GM23338 (cell line): ENCODE measurements around the gene CCNA1. TPM values are rescaled to one million over a fixed set of nuclear protein-coding genes. Genes with fewer than 3 reads are reported as not detected.

Source experiments
- ATAC-seq: fragments of 200-7000 bp; cut with Tn5 transposase; 3 replicates; pipeline ENCODE4 v1.9.1; 2020
- DNase-seq: peaks from one replicate; pipeline ENCODE4 v3.0.0-alpha.2; 2015; ENCODE audit warnings: low spot score
- H2AFZ ChIP-seq: fragments of 200-600 bp; sonication (generic); 2 replicates; pipeline ENCODE4 v1.8.0; 2016; ENCODE audit warnings: antibody characterized with exemption, mild to moderate bottlenecking, moderate library complexity
- H3F3A ChIP-seq: fragments of 200-600 bp; sonication (generic); replicated peaks from 2 replicates; pipeline ENCODE4 v1.8.0; 2017; ENCODE audit warnings: antibody characterized with exemption, mixed run types, low read depth
- H3K27ac ChIP-seq: fragments of 200-600 bp; sonication (generic); 2 replicates; pipeline ENCODE4 v1.6.1; 2016; ENCODE audit warnings: low read depth
- H3K27me3 ChIP-seq: fragments of 200-600 bp; sonication (generic); 2 replicates; pipeline ENCODE4 v1.8.0; 2016; ENCODE audit warnings: mild to moderate bottlenecking, mixed run types, moderate library complexity; ENCODE audit not compliant: insufficient read depth
- H3K36me3 ChIP-seq: fragments of 200-600 bp; sonication (generic); 2 replicates; pipeline ENCODE4 v1.8.0; 2016; ENCODE audit warnings: mild to moderate bottlenecking; ENCODE audit not compliant: insufficient read depth
- H3K4me1 ChIP-seq: fragments of 200-600 bp; sonication (generic); 2 replicates; pipeline ENCODE4 v1.8.0; 2016; ENCODE audit warnings: mild to moderate bottlenecking, moderate library complexity; ENCODE audit not compliant: insufficient read depth
- H3K4me2 ChIP-seq: fragments of 200-600 bp; sonication (generic); 2 replicates; pipeline ENCODE4 v1.7.1; 2017; ENCODE audit warnings: mixed run types
- H3K4me3 ChIP-seq: fragments of 200-600 bp; sonication (generic); 2 replicates; pipeline ENCODE4 v1.6.1; 2016; ENCODE audit warnings: mixed run types
- H3K79me2 ChIP-seq: fragments of 200-600 bp; sonication (generic); replicated peaks from 2 replicates; pipeline ENCODE4 v1.8.0; 2017; ENCODE audit warnings: mild to moderate bottlenecking; ENCODE audit not compliant: insufficient read depth
- H3K9me2 ChIP-seq: fragments of 200-600 bp; sonication (generic); 2 replicates; pipeline ENCODE4 v1.8.0; 2017; ENCODE audit not compliant: insufficient read depth
- H4K20me1 ChIP-seq: fragments of 200-600 bp; sonication (generic); replicated peaks from 2 replicates; pipeline ENCODE4 v1.8.0; 2017; ENCODE audit warnings: mild to moderate bottlenecking; ENCODE audit not compliant: insufficient read depth
- H3K27ac Mint-ChIP-seq: 2 replicates; pipeline ENCODE4 v1.8.0; 2020; ENCODE audit warnings: inconsistent platforms, mild to moderate bottlenecking, moderate library complexity, mixed read lengths
- H3K27me3 Mint-ChIP-seq: 3 replicates; pipeline ENCODE4 v1.8.0; 2022; ENCODE audit warnings: low read depth, mild to moderate bottlenecking, moderate library complexity, mixed read lengths, inconsistent platforms; ENCODE audit not compliant: insufficient read depth, poor library complexity
- H3K36me3 Mint-ChIP-seq: 3 replicates; pipeline ENCODE4 v1.8.0; 2021; ENCODE audit warnings: low read depth, mild to moderate bottlenecking, inconsistent platforms, moderate library complexity, mixed read lengths
- H3K4me1 Mint-ChIP-seq: 3 replicates; pipeline ENCODE4 v1.8.0; 2020; ENCODE audit warnings: mild to moderate bottlenecking, inconsistent platforms, mixed read lengths
- H3K4me3 Mint-ChIP-seq: 3 replicates; pipeline ENCODE4 v1.8.0; 2021; ENCODE audit warnings: moderate library complexity, mild to moderate bottlenecking, inconsistent platforms, mixed read lengths
- H3K9me3 Mint-ChIP-seq: 3 replicates; pipeline ENCODE4 v1.8.0; 2020; ENCODE audit warnings: moderate library complexity, mild to moderate bottlenecking, inconsistent platforms, mixed read lengths
- EZH2phosphoT487 ChIP-seq: fragments of 200-600 bp; sonication (generic); IDR thresholded peaks from one replicate; pipeline ENCODE4 v1.8.1; 2018; ENCODE audit warnings: antibody characterized with exemption; ENCODE audit not compliant: unreplicated experiment
- JUNB ChIP-seq: IDR thresholded peaks from one replicate; pipeline ENCODE4 v1.6.1; 2016; ENCODE audit warnings: antibody characterized with exemption; ENCODE audit not compliant: unreplicated experiment
- NANOG ChIP-seq: IDR thresholded peaks from 2 replicates; pipeline ENCODE4 v1.6.1; 2016; ENCODE audit warnings: antibody characterized with exemption, borderline replicate concordance
- STAT1 ChIP-seq: IDR thresholded peaks from one replicate; pipeline ENCODE4 v1.6.1; 2016; ENCODE audit warnings: antibody characterized with exemption; ENCODE audit not compliant: unreplicated experiment
- ZNF331 ChIP-seq: fragments of 250-450 bp; sonication (Bioruptor Pico); IDR thresholded peaks from 2 replicates; pipeline ENCODE4 v1.5.0; 2020; ENCODE audit warnings: low read depth, mild to moderate bottlenecking, moderate library complexity
- polyA plus RNA-seq: library from polyadenylated mRNA; unstranded; fragments of >200 nt; fragmentation: Nextera tagmentation; extraction: Ambion mirVana; gene quantifications from 2 replicates; pipeline ENCODE4 v1.2.1, GENCODE V29; 2016
- total RNA-seq: library from RNA; depleted of rRNA; stranded (reverse); fragments of >200 nt; shearing (Covaris generic); gene quantifications from 2 replicates; pipeline ENCODE4 v1.2.3, GENCODE V29; 2014
- TF ChIP-seq, protein P1 (sequence below): fragments of 250-450 bp; sonication (Bioruptor Pico); IDR thresholded peaks from 2 replicates; pipeline ENCODE4 v1.5.0; 2020; ENCODE audit warnings: mild to moderate bottlenecking, moderate library complexity
- TF ChIP-seq, protein P2 (sequence below), 2 experiments: fragments of 200-600 bp in 1 of 2; sonication (generic) in 1 of 2; conservative IDR thresholded peaks; 2 replicates each; pipeline versions ENCODE4 v1.5.1 to v1.6.1; 2016 to 2017; ENCODE audit warnings: antibody characterized with exemption in 2 of 2, low read depth in 2 of 2, mild to moderate bottlenecking in 2 of 2, moderate library complexity in 1 of 2

Gene CCNA1
- total and polyA plus RNA-seq, 2 experiments from 2014 or later = 3.8 to 7.4 TPM

DNA sequence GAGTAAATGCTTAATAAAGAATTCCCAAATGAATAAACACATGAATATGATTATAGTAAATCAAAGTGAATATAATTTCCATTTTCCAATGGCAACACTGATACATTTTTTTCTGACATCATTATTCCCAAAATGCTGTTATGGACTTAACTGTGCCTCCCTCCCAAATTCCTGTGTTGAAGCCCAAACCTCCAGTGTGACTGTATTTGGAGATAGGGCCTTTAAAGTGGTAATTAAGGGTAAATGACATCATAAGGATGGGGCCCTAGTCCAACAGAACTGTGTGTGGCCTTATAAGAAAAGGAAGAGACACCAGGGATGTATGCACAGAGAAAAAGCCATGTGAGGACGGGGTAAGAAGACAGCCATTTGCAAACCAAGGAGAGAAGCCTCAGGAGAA is 19.1 kb upstream of the CCNA1 start (continued):
- TF ChIP-seq EZH2phosphoT487 (no peak), STAT1 (no peak), NANOG (no peak), ZNF331 (CRISPR knock-in tag) (no peak), JUNB (no peak)
- TF ChIP-seq, protein P1, sequence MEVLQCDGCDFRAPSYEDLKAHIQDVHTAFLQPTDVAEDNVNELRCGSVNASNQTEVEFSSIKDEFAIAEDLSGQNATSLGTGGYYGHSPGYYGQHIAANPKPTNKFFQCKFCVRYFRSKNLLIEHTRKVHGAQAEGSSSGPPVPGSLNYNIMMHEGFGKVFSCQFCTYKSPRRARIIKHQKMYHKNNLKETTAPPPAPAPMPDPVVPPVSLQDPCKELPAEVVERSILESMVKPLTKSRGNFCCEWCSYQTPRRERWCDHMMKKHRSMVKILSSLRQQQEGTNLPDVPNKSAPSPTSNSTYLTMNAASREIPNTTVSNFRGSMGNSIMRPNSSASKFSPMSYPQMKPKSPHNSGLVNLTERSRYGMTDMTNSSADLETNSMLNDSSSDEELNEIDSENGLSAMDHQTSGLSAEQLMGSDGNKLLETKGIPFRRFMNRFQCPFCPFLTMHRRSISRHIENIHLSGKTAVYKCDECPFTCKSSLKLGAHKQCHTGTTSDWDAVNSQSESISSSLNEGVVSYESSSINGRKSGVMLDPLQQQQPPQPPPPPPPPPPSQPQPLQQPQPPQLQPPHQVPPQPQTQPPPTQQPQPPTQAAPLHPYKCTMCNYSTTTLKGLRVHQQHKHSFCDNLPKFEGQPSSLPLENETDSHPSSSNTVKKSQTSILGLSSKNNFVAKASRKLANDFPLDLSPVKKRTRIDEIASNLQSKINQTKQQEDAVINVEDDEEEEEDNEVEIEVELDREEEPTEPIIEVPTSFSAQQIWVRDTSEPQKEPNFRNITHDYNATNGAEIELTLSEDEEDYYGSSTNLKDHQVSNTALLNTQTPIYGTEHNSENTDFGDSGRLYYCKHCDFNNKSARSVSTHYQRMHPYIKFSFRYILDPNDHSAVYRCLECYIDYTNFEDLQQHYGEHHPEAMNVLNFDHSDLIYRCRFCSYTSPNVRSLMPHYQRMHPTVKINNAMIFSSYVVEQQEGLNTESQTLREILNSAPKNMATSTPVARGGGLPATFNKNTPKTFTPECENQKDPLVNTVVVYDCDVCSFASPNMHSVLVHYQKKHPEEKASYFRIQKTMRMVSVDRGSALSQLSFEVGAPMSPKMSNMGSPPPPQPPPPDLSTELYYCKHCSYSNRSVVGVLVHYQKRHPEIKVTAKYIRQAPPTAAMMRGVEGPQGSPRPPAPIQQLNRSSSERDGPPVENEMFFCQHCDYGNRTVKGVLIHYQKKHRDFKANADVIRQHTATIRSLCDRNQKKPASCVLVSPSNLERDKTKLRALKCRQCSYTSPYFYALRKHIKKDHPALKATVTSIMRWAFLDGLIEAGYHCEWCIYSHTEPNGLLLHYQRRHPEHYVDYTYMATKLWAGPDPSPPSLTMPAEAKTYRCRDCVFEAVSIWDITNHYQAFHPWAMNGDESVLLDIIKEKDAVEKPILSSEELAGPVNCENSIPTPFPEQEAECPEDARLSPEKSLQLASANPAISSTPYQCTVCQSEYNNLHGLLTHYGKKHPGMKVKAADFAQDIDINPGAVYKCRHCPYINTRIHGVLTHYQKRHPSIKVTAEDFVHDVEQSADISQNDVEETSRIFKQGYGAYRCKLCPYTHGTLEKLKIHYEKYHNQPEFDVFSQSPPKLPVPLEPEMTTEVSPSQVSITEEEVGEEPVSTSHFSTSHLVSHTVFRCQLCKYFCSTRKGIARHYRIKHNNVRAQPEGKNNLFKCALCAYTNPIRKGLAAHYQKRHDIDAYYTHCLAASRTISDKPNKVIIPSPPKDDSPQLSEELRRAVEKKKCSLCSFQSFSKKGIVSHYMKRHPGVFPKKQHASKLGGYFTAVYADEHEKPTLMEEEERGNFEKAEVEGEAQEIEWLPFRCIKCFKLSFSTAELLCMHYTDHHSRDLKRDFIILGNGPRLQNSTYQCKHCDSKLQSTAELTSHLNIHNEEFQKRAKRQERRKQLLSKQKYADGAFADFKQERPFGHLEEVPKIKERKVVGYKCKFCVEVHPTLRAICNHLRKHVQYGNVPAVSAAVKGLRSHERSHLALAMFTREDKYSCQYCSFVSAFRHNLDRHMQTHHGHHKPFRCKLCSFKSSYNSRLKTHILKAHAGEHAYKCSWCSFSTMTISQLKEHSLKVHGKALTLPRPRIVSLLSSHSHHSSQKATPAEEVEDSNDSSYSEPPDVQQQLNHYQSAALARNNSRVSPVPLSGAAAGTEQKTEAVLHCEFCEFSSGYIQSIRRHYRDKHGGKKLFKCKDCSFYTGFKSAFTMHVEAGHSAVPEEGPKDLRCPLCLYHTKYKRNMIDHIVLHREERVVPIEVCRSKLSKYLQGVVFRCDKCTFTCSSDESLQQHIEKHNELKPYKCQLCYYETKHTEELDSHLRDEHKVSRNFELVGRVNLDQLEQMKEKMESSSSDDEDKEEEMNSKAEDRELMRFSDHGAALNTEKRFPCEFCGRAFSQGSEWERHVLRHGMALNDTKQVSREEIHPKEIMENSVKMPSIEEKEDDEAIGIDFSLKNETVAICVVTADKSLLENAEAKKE = no peak

DNA sequence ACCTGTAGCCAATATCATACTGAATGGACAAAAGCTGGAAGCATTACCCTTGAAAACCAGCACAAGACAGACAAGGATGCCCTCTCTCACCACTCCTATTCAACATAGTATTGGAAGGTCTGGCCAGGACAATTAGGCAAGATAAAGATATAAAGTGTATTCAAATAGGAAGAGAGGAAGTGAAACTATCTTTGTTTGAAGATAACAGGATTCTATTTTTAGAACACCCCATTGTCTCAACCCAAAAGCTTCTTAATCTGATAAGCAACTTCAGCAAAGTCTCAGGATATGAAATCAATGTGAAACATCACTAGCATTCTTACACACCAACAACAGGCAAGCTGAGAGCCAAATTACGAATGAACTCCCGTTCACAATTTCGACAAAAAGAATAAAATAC is 17.8 kb upstream of the CCNA1 start:
- Mint-ChIP-seq H3K27me3 (no peaks in the 10 kb centered on the region), H3K27ac (no peak overlapping the region), H3K36me3 (no peaks in the 10 kb centered on the region), H3K4me1 (peaks cover 6% of the 10 kb centered on the region; the same call in 2 of the 3 replicates), H3K4me3 (no peak overlapping the region), H3K9me3 (peaks cover 17% of the 10 kb centered on the region)
- Histone ChIP-seq H4K20me1 (no peaks in the 10 kb centered on the region), H2AFZ (no peak overlapping the region), H3K36me3 (no peaks in the 10 kb centered on the region), H3K9me2 (no peaks in the 10 kb centered on the region), H3K4me3 (no peak overlapping the region), H3K79me2 (no peaks in the 10 kb centered on the region), H3K27ac (no peak overlapping the region), H3K27me3 (no peaks in the 10 kb centered on the region), H3K4me2 (no peak overlapping the region), H3F3A (no peaks in the 10 kb centered on the region), H3K4me1 (peaks cover 6% of the 10 kb centered on the region; the same call in 1 of the 2 replicates)
- ATAC-seq = no peak
- DNase-seq = no peak
- TF ChIP-seq, protein P2, sequence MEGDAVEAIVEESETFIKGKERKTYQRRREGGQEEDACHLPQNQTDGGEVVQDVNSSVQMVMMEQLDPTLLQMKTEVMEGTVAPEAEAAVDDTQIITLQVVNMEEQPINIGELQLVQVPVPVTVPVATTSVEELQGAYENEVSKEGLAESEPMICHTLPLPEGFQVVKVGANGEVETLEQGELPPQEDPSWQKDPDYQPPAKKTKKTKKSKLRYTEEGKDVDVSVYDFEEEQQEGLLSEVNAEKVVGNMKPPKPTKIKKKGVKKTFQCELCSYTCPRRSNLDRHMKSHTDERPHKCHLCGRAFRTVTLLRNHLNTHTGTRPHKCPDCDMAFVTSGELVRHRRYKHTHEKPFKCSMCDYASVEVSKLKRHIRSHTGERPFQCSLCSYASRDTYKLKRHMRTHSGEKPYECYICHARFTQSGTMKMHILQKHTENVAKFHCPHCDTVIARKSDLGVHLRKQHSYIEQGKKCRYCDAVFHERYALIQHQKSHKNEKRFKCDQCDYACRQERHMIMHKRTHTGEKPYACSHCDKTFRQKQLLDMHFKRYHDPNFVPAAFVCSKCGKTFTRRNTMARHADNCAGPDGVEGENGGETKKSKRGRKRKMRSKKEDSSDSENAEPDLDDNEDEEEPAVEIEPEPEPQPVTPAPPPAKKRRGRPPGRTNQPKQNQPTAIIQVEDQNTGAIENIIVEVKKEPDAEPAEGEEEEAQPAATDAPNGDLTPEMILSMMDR (conservative IDR thresholded peaks at IDR 0.05; ENCODE audit: low read depth in 2 of 2) = no peak
- TF ChIP-seq, protein P1 = no peak
- TF ChIP-seq EZH2phosphoT487 = no peak
- no peak for TF ChIP-seq ZNF331 (CRISPR knock-in tag)
